GM12878 (cell line): ENCODE results near the gene ARMC9.

Experiments
- CTCF ChIP-seq, 3 experiments: IDR thresholded peaks in 2 of 3; conservative IDR thresholded peaks in 1 of 3; 2 replicates each; pipeline ENCODE4 v1.5.1; 2011; ENCODE audit warnings: low read depth in 3 of 3, low read length in 3 of 3, mild to moderate bottlenecking in 3 of 3, control low read depth in 2 of 3, moderate library complexity in 2 of 3, inconsistent platforms in 1 of 3, mixed read lengths in 1 of 3; ENCODE audit not compliant: control insufficient read depth in 2 of 3, insufficient read depth in 1 of 3; ENCODE audit errors: extremely low read depth in 1 of 3
- JUND ChIP-seq: IDR thresholded peaks from 2 replicates; pipeline ENCODE4 v1.6.1; 2012; ENCODE audit warnings: low read depth, mild to moderate bottlenecking, low read length, improper control_type of control experiment, moderate library complexity
- KDM1A ChIP-seq: fragments of 200-600 bp; sonication (generic); IDR thresholded peaks from 2 replicates; pipeline ENCODE4 v1.6.1; 2016; ENCODE audit warnings: borderline replicate concordance
- PAX8 ChIP-seq: fragments of 450-650 bp; IDR thresholded peaks from 2 replicates; pipeline ENCODE4 v1.6.1; 2017; ENCODE audit warnings: mild to moderate bottlenecking, moderate library complexity
- POLR2A ChIP-seq: IDR thresholded peaks from 2 replicates; pipeline ENCODE4 v1.6.1; 2011; ENCODE audit warnings: low read depth, mild to moderate bottlenecking, low read length
- RAD21 ChIP-seq: IDR thresholded peaks from 2 replicates; pipeline ENCODE4 v1.6.1; 2011; ENCODE audit warnings: mild to moderate bottlenecking, low read depth, low read length, moderate library complexity; ENCODE audit not compliant: insufficient read depth
- REST ChIP-seq: IDR thresholded peaks from 2 replicates; pipeline ENCODE4 v1.6.1; 2012; ENCODE audit warnings: mild to moderate bottlenecking, low read depth, low read length
- SPI1 ChIP-seq: IDR thresholded peaks from 2 replicates; pipeline ENCODE4 v1.6.1; 2011; ENCODE audit warnings: low read depth, mild to moderate bottlenecking, low read length, moderate library complexity, borderline replicate concordance; ENCODE audit not compliant: insufficient read depth

- no peak for TF ChIP-seq KDM1A
- no peak for TF ChIP-seq PAX8
- TF ChIP-seq CTCF (IDR thresholded peaks at IDR 0.05 in 2 of 3, conservative IDR thresholded peaks at IDR 0.05 in 1 of 3; ENCODE audit: control insufficient read depth in 2 of 3, extremely low read depth in 1 of 3, insufficient read depth in 1 of 3, low read depth in 3 of 3, low read length in 3 of 3) = no peak
- TF ChIP-seq REST = no peak
- no peak for TF ChIP-seq JUND
- TF ChIP-seq RAD21 = no peak
- no peak for TF ChIP-seq POLR2A
- peak; percentile 84; the same call in 1 of the 2 replicates for TF ChIP-seq SPI1
These were observed 100.8 kb downstream of the ARMC9 start for GRCh38 chr2:231299267-231299666.
